HepG2 (cell line): ENCODE results near the gene KRTAP5-8.

ENCODE experiments used
- CREB1 ChIP-seq, 2 experiments: fragments of 450-650 bp in 1 of 2; IDR thresholded peaks; 2 replicates each; pipeline ENCODE4 v1.6.1; 2016 to 2017; ENCODE audit warnings: control low read depth in 1 of 2, mild to moderate bottlenecking in 1 of 2, missing compliant biosample characterization in 1 of 2, missing genetic modification characterization in 1 of 2
- SP4 ChIP-seq: sonication (generic); formaldehyde crosslinking; IDR thresholded peaks from 2 replicates; pipeline ENCODE4 v1.8.1; 2023; ENCODE audit warnings: mild to moderate bottlenecking, missing genetic modification reagents
- ZBTB21 ChIP-seq: sonication (generic); formaldehyde crosslinking; IDR thresholded peaks from 2 replicates; pipeline ENCODE4 v1.4.0; 2020; ENCODE audit warnings: missing genetic modification reagents
- ZNF460 ChIP-seq: sonication (generic); formaldehyde crosslinking; IDR thresholded peaks from 2 replicates; pipeline ENCODE4 v1.5.1; 2020; ENCODE audit warnings: missing genetic modification reagents, mild to moderate bottlenecking, borderline replicate concordance
- ZNF652 ChIP-seq: IDR thresholded peaks from 2 replicates; pipeline ENCODE4 v1.6.1; 2016; ENCODE audit warnings: low read depth, borderline replicate concordance
- TF ChIP-seq, protein P1 (sequence below): sonication (generic); formaldehyde crosslinking; IDR thresholded peaks from 2 replicates; pipeline ENCODE4 v1.4.0; 2020; ENCODE audit warnings: missing genetic modification reagents
- TF ChIP-seq, protein P2 (sequence below): sonication (generic); formaldehyde crosslinking; IDR thresholded peaks from 2 replicates; pipeline ENCODE4 v1.5.0; 2020; ENCODE audit warnings: mild to moderate bottlenecking, missing genetic modification reagents, moderate library complexity

DNA sequence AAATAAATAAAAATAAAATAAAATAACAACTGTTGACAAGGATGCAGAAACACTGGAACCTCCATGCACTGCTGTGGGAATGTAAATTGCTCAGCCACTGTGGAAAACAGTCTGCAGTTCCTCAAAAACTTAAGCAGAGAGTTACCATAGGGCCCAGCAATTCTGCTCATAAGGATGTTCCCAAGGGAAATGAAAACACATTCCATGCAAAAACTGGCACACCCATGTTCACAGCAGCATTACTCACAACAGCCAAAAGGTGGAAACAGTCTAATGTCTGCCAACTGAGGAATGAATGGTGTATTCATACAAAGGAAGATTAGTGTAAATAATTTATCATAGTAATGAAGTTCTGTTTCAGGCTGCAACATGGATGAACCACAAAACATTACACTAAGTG, 24.3 kb downstream of the KRTAP5-8 start:
- TF ChIP-seq ZNF460 (CRISPR knock-in tag) (no peak), SP4 (CRISPR knock-in tag) (no peak), ZNF652 (no peak), ZBTB21 (CRISPR knock-in tag) (no peak), CREB1 (IDR thresholded peaks at IDR 0.05) (no peak), CREB1 (CRISPR knock-in tag; IDR thresholded peaks at IDR 0.05) (no peak)
- TF ChIP-seq, protein P1, sequence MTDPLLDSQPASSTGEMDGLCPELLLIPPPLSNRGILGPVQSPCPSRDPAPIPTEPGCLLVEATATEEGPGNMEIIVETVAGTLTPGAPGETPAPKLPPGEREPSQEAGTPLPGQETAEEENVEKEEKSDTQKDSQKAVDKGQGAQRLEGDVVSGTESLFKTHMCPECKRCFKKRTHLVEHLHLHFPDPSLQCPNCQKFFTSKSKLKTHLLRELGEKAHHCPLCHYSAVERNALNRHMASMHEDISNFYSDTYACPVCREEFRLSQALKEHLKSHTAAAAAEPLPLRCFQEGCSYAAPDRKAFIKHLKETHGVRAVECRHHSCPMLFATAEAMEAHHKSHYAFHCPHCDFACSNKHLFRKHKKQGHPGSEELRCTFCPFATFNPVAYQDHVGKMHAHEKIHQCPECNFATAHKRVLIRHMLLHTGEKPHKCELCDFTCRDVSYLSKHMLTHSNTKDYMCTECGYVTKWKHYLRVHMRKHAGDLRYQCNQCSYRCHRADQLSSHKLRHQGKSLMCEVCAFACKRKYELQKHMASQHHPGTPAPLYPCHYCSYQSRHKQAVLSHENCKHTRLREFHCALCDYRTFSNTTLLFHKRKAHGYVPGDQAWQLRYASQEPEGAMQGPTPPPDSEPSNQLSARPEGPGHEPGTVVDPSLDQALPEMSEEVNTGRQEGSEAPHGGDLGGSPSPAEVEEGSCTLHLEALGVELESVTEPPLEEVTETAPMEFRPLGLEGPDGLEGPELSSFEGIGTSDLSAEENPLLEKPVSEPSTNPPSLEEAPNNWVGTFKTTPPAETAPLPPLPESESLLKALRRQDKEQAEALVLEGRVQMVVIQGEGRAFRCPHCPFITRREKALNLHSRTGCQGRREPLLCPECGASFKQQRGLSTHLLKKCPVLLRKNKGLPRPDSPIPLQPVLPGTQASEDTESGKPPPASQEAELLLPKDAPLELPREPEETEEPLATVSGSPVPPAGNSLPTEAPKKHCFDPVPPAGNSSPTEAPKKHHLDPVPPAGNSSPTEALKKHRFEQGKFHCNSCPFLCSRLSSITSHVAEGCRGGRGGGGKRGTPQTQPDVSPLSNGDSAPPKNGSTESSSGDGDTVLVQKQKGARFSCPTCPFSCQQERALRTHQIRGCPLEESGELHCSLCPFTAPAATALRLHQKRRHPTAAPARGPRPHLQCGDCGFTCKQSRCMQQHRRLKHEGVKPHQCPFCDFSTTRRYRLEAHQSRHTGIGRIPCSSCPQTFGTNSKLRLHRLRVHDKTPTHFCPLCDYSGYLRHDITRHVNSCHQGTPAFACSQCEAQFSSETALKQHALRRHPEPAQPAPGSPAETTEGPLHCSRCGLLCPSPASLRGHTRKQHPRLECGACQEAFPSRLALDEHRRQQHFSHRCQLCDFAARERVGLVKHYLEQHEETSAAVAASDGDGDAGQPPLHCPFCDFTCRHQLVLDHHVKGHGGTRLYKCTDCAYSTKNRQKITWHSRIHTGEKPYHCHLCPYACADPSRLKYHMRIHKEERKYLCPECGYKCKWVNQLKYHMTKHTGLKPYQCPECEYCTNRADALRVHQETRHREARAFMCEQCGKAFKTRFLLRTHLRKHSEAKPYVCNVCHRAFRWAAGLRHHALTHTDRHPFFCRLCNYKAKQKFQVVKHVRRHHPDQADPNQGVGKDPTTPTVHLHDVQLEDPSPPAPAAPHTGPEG (CRISPR knock-in tag): no peak
- TF ChIP-seq, protein P2, sequence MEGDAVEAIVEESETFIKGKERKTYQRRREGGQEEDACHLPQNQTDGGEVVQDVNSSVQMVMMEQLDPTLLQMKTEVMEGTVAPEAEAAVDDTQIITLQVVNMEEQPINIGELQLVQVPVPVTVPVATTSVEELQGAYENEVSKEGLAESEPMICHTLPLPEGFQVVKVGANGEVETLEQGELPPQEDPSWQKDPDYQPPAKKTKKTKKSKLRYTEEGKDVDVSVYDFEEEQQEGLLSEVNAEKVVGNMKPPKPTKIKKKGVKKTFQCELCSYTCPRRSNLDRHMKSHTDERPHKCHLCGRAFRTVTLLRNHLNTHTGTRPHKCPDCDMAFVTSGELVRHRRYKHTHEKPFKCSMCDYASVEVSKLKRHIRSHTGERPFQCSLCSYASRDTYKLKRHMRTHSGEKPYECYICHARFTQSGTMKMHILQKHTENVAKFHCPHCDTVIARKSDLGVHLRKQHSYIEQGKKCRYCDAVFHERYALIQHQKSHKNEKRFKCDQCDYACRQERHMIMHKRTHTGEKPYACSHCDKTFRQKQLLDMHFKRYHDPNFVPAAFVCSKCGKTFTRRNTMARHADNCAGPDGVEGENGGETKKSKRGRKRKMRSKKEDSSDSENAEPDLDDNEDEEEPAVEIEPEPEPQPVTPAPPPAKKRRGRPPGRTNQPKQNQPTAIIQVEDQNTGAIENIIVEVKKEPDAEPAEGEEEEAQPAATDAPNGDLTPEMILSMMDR (CRISPR knock-in tag): no peak
